GM19452 (cell line): ENCODE measurements around the gene MYO7A.

Experiments
- ATAC-seq: cut with Tn5 transposase; IDR thresholded peaks from one replicate; pipeline ENCODE4 v1.9.1; 2021; ENCODE audit not compliant: unreplicated experiment

The MYO7A gene

DNA sequence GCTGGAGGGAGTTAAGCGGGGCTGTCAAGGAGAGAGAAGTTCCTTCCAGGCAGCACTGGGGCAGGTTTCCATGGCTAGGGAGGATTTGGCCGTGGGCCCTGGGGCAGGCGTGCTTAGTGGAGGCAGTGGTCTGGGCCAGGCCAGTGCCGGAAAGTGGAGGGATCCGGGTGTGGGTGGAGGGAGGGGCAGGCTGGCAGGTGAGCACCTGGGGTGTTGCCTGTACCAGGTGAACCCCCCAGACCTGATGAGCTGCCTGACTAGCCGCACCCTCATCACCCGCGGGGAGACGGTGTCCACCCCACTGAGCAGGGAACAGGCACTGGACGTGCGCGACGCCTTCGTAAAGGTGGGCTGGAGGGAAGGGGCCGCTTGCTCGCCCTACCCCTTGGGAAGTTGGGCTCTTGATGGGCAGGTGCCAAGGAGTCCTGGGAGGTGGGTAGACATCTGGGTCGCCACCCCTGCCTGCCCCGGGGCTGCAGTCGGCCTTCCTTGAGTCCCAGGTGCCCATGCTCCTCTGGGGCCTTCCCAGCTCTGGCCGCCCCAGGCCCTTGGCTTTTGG, 32.0 kb downstream of the MYO7A start:
- no peak for ATAC-seq

- no peak for ATAC-seq
These were observed 35.2 kb downstream of the MYO7A start for GRCh38 chr11:77163271-77163670.

DNA sequence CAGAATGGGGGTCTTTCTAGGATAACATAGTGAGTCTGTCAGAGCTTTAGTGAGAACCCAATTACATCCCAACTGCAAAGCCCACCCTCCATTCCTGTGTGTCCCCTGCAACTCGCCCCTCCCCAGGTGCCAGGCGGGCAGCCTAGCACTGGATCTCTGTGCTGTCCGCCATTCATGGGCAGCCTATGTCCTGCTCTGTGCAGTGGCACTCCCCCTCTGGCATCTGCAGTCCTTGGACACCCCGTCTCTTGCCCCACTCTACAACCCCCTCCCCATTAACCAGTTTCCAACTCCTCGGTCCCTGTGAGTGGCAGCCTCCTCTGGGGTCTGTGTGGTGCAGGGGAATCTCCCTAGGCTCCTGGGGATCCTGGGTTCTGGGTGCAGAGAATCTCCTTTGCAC, 37.0 kb downstream of the MYO7A start:
- ATAC-seq, result no peak

- ATAC-seq, result no peak
These were observed 38.0 kb downstream of the MYO7A start for GRCh38 chr11:77166021-77166420.

DNA sequence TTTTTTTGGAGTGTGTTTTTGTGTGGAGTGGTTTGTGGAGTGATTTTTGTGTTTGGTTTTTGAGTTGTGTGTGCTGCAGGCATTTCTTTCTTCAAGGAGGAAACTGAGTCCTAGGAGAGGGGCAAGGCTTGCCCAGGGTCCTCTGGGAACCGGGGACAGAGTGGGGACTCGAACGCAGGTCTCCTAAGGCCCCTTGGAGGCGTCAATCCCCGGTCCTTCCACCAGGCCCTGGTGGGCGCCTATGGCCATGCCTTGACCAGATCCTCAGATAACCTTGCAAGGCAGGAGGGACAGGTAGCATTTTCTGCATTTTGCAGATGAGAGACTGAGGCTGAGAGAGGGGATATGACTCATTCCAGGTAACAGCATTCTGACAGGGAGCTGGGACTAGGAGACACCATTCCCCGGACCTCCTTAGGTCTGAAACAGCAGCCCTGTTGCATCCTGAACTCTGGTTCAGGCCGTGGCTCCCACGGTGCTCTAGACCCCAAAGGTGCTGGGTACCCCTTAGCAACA, 39.1 kb downstream of the MYO7A start:
- no peak for ATAC-seq

DNA sequence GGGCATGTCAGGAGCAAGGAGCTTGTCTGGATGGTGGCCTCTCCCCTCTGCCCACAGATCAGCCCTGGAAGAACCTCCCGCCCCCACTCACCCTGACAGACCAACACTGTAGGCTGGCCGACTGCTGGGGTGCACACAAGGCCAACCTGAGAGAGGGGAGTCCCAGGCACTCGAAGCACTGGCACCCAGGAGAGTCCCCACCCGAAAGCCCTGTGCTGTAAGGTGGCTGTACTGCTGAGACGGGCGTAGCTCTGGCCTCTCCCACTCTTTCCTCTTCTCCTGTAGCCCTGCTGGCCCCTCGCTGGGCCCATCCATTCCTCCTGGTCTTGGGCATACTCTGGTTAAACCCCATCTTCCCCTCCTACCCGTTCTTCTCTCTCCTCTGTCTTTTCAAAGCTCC, 39.7 kb downstream of the MYO7A start:
- ATAC-seq, result no peak

GRCh38 chr11:77170107-77170506, 42.1 kb downstream of the MYO7A start:
- ATAC-seq, result no peak

DNA sequence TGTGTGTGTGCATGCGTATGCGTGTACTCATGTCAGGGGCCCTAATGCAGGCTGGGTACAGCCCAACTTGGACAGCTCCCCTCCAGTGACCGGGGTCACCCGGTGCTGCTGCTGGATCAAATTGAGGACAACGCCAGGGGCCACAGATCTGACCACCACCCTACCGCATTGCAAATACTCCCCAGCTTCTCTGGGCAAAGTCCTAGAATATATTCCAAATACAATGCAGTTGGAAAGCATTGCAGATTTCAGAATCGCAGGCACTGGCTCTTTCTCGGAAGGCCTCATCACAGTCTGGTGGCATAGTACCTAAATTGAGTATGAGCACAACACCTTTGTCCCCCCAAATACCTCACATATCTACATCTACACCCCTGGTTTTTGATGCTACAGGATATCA, 43.2 kb downstream of the MYO7A start:
- no peak for ATAC-seq

GRCh38 chr11:77171885-77172665, 44.0 kb downstream of the MYO7A start:
- no peak for ATAC-seq

- ATAC-seq, result no peak
These were observed 44.6 kb downstream of the MYO7A start for GRCh38 chr11:77172666-77172982.

GRCh38 chr11:77173494-77173893, 45.4 kb downstream of the MYO7A start:
- ATAC-seq, result no peak

- ATAC-seq, result no peak
These were observed 46.5 kb downstream of the MYO7A start for GRCh38 chr11:77174559-77174958.

- ATAC-seq, result no peak
These were observed 47.2 kb downstream of the MYO7A start for GRCh38 chr11:77175021-77175842.

DNA sequence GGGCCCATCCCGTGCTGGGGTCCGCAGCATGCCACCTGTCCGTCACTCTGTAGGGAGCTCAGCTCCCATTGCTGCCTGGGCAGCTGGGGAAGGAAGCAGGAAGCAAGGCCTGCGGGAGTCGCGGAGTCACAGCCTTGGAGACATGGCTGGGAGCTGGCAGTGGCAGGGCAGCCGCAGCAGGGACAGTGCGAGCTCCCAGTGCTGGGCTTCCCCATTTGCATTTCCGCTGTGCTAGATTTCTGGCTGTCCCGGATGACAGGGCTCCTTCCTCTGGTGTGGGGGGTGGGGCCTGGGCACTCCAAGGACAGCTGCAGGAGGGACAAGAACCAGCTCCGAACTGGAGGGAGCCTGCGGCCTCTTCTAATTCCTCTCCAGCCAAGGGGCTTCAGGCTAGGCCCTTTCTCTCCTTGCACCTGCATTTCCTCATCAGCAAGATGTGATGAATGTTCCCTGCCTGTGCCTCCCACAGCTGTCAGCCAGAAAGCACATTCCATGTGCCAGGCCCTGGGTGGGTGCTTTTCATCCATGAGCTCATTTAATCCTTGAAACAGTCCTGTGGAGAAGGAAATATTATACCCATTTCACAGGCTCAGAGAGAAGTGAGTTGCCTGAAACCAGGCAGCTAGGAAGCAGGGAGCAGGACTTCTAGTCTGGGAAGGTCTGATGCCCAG, 48.0 kb downstream of the MYO7A start:
- ATAC-seq, result no peak

GRCh38 chr11:77176996-77177395, 49.0 kb downstream of the MYO7A start:
- ATAC-seq, result no peak

DNA sequence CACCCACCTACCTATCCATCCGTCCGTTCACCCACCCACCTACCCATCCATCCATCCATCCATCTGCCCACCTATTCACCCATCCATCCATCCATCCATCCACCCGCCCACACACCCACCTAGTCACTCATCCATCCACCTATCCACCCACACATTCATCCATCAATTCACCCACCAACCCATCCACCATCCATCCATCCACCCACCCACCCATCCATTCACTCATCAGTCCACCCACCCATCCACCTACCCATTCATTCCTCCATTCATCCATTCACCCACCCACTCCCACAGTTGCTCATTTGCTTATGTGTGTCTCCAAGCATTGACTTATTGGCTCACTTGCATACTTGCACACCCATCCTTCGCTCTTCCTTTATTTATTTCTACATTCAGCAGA, 50.1 kb downstream of the MYO7A start:
- no peak for ATAC-seq

DNA sequence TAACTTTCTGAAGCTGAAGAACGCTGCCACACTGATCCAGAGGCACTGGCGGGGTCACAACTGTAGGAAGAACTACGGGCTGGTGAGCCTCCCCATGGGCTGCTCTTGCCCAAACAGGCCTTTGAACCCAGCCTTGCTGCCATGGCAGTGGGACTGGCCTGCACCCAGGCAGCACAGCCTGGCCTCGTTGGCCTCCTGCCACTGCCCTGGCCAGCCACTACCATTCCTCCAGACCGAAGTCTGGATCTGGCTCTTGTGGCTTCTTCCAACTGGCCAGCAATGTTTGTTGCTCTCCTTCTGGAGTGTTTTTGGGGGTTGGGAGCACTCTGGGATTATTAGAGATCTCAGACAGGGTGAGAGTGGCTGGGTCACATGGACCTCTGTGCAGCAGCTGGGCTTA, 51.0 kb downstream of the MYO7A start:
- ATAC-seq, result no peak

DNA sequence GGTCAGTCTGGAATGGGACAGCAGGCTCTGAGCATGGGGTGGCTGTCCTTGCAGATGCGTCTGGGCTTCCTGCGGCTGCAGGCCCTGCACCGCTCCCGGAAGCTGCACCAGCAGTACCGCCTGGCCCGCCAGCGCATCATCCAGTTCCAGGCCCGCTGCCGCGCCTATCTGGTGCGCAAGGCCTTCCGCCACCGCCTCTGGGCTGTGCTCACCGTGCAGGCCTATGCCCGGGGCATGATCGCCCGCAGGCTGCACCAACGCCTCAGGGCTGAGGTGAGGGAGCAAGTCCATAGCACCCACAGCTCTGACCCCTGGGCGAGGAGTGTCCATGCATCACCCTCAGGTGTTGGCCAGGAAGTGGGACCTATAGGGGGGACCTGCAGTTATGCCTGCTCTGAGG, 51.6 kb downstream of the MYO7A start:
- ATAC-seq, result no peak

DNA sequence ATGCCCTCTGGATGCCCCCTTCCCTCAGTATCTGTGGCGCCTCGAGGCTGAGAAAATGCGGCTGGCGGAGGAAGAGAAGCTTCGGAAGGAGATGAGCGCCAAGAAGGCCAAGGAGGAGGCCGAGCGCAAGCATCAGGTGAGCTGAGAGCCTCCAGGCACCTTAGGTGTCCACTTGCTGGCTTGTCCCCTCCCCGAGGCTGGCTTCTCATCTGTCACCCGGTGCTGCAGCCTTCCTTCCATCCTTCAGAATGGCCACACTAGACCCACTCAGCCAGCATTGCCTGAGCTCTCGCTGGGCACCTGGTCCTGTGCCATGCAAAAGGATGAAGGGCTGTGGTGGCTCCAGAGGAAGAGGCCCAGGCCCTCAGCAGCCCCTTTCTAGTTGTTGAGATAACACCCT, 52.3 kb downstream of the MYO7A start:
- ATAC-seq, result no peak

- ATAC-seq, result no peak
These were observed 53.2 kb downstream of the MYO7A start for GRCh38 chr11:77181226-77181625.

- ATAC-seq, result no peak
These were observed 53.9 kb downstream of the MYO7A start for GRCh38 chr11:77181799-77182541.
